Uterus (tissue), 2 donors: ENCODE data around the gene PPL.

ENCODE experiments used
- POLR2A ChIP-seq, 2 donors: fragments of 450-650 bp; IDR thresholded peaks; one replicate each; pipeline ENCODE4 v1.6.1; 2016; ENCODE audit warnings: antibody characterized with exemption in 2 of 2, mild to moderate bottlenecking in 1 of 2, moderate library complexity in 1 of 2
- TF ChIP-seq, protein P1 (sequence below), 4 experiments: fragments of 200-600 bp in 2 of 4; fragments of 450-650 bp in 2 of 4; sonication (generic) in 2 of 4; IDR thresholded peaks; one replicate each; pipeline ENCODE4 v1.5.1; 2016 to 2019; ENCODE audit warnings: antibody characterized with exemption in 4 of 4, mild to moderate bottlenecking in 2 of 4, moderate library complexity in 1 of 4

DNA sequence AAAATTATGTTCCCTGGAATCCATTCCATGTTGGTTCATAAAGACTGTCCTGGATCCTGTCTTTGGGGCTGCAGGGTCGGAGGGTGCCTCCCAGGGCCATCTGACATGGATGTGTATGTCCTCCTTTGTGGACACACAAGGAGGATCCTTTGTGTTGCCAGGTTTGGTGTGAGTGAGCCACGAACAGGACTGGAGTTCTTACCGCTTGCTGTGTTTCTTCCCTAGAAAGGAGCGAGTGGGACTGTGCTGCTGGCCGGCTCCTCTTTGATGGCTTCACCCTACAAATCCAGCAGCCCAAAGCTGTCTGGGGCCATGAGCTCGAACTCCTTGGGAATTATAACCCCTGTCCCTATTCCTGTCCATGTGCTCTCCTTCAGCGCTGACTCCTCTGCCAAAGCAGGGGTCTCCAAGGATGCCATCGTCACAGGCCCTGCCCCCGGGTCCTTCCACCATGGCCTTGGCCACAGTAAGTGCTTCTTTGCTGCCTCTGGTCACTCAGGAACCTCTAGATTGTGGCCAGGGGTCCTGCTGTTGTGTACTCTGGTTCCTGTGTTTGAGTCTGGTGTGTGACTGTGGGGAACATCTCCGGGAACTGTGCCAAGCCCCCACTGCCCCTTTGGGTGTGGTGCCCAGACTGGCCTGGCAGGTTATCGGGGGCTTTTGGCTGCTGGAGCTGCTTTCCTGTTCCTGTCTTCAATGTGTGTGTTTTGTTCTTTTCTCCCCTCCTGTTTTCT lies 60.1 kb downstream of the PPL start:
- TF ChIP-seq, protein P1, sequence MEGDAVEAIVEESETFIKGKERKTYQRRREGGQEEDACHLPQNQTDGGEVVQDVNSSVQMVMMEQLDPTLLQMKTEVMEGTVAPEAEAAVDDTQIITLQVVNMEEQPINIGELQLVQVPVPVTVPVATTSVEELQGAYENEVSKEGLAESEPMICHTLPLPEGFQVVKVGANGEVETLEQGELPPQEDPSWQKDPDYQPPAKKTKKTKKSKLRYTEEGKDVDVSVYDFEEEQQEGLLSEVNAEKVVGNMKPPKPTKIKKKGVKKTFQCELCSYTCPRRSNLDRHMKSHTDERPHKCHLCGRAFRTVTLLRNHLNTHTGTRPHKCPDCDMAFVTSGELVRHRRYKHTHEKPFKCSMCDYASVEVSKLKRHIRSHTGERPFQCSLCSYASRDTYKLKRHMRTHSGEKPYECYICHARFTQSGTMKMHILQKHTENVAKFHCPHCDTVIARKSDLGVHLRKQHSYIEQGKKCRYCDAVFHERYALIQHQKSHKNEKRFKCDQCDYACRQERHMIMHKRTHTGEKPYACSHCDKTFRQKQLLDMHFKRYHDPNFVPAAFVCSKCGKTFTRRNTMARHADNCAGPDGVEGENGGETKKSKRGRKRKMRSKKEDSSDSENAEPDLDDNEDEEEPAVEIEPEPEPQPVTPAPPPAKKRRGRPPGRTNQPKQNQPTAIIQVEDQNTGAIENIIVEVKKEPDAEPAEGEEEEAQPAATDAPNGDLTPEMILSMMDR (IDR thresholded peaks at IDR 0.05): no peak
- TF ChIP-seq POLR2A (IDR thresholded peaks at IDR 0.05): no peak
